Gastrocnemius medialis (tissue), 4 donors: ENCODE measurements around the gene IGSF21.

Experiments used
- CTCF ChIP-seq, 5 experiments: fragments of 450-650 bp in 3 of 5; fragments of 200-600 bp in 2 of 5; sonication (generic) in 2 of 5; IDR thresholded peaks in 4 of 5; conservative IDR thresholded peaks in 1 of 5; 1 replicate in 4 of 5; 2 replicates in 1 of 5; pipeline ENCODE4 v1.5.1; 2016 to 2019; ENCODE audit warnings: antibody characterized with exemption in 5 of 5, mild to moderate bottlenecking in 3 of 5, moderate library complexity in 3 of 5
- POLR2A ChIP-seq, 2 donors: fragments of 450-650 bp; IDR thresholded peaks; one replicate each; pipeline ENCODE4 v1.6.1; 2017; ENCODE audit warnings: antibody characterized with exemption in 2 of 2, mild to moderate bottlenecking in 2 of 2, moderate library complexity in 2 of 2

DNA sequence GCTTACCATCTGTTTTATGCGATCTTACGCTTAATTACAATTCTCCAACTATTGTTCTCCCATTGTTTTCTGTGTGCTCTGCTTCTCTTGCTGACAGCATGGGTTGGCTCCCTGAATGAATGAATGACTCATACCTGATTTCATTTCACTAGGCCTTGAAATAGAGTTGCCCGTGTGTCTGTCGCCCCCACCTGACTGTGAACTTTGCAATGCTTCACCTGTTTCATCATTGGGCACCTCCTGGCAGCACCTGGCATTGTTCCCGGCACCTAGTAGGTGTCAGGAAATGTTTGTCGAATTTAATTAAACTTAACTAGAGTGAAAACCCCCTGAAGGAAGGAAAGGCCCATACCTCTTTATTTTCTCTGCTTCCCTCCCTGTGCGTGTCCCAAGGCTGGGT is 252.7 kb downstream of the IGSF21 start:
- no peak for TF ChIP-seq CTCF (IDR thresholded peaks at IDR 0.05 in 4 of 5, conservative IDR thresholded peaks at IDR 0.05 in 1 of 5)
- no peak for TF ChIP-seq POLR2A (IDR thresholded peaks at IDR 0.05)
